Forelimb muscle (tissue), 1 donor: ENCODE data around the gene ENOSF1. TPM values are rescaled to one million over a fixed set of nuclear protein-coding genes. Genes with fewer than 3 reads are reported as not detected.
A peak's percentile ranks its signal among the peaks of the same experiment; 100 is the strongest.
"Not testable (repeated sequence)": the region's sequence is repeated elsewhere in the genome, so short reads cannot be mapped to it uniquely, and the experiment has no call there.

ENCODE experiments used
- DNase-seq: peaks from one replicate; pipeline ENCODE4 v3.0.0-alpha.2; 2013; ENCODE audit warnings: low read depth
- polyA plus RNA-seq: library from polyadenylated mRNA; unstranded; fragments of 120-200 nt; gene quantifications from one replicate; pipeline ENCODE4 v1.2.1, GENCODE V29; 2013; ENCODE audit not compliant: insufficient read length

The ENOSF1 gene, protein sequence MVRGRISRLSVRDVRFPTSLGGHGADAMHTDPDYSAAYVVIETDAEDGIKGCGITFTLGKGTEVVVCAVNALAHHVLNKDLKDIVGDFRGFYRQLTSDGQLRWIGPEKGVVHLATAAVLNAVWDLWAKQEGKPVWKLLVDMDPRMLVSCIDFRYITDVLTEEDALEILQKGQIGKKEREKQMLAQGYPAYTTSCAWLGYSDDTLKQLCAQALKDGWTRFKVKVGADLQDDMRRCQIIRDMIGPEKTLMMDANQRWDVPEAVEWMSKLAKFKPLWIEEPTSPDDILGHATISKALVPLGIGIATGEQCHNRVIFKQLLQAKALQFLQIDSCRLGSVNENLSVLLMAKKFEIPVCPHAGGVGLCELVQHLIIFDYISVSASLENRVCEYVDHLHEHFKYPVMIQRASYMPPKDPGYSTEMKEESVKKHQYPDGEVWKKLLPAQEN
- 28.8 TPM for polyA plus RNA-seq

DNA sequence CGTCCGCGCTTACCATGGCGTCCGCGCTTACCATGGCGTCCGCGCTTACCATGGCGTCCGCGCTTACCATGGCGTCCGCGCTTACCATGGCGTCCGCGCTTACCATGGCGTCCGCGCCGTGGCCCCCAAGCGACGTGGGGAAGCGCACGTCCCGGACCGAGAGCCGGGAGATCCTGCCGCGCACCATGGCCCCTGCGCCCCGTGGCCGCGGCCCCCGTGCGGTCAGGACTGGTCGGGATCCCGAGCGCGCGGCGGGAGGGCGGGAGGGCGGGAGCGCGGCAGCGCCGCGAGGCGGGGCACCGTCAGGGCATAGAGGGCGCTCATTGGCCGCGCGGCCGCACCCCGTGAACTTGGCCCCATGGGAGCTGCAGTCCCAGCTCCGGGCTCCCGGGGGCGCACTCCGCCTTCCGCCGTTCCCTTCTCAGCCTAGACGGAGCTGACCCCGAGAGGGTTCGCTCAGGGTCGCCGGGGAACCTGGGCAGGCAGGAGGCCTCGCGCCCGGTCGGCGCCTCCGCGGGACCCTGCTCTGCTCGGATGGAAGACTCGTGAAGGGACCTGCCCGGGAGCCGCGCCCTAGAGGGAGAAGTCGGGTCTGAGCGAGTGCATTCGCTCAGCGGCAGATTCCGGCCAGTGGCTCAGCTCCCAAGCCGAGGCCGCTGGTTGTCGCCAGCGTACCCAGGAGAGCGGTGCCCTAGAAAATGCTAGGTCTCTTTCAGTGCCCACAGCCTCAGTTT, at the start of gene ENOSF1:
ENOSF1 (minus strand) TSS at position 230 of the 734 bp plus-strand sequence; CDS start at position 187, 43 bp downstream.
- DNase-seq: no peak

DNA sequence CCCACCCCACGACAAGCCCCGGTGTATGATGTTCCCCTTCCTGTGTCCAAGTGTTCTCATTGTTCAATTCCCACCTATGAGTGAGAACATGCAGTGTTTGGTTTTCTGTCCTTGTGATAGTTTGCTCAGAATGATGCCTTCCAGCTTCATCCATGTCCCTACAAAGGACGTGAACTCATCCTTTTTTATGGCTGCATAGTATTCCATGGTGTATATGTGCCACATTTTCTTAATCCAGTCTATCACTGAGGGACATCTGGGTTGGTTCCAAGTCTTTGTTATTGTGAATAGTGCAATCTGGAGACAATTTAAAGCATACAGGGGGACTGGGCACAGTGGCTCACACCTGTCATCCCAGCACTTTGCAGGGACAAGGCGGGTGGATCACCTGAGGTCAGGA, 47.4 kb upstream of the ENOSF1 start:
- DNase-seq: not testable (repeated sequence)

DNA sequence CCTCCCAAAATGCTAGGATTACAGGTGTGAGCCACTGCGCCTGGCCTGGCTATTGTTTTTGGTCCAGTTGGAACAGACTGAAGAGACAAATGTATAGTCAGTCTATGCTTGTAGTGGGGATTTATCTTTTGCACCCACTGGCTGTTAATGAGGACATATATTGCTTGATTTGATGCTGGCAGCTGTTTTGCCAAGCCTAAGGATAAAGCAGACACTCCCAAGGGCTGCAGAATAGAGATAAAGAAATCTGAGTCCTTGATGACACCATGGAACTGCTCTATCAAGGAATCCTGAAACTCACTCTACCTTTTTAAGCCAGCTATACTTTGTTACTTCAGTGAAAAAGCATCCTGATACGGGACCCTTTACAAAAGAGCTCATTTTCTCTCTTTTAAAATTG, 43.1 kb upstream of the ENOSF1 start:
- DNase-seq: no peak

DNA sequence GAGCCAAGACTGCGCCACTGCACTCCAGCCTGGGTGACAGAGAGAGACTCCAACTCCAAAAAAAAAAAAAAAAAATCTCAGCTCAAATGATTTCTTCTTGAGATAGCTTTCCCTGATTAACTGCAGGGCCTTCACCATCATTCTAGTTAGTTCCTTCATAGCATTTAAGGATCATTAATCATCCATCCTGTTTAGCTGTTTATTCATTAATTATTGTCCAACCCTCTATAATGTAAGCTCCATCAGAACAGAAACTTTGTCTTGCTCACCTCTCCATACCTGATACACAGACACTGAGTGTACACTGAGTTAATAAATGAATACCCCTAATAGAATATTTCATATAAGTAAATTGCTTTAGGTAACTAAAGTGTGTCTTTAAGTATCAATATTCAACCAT, 42.2 kb upstream of the ENOSF1 start:
- no peak for DNase-seq

DNA sequence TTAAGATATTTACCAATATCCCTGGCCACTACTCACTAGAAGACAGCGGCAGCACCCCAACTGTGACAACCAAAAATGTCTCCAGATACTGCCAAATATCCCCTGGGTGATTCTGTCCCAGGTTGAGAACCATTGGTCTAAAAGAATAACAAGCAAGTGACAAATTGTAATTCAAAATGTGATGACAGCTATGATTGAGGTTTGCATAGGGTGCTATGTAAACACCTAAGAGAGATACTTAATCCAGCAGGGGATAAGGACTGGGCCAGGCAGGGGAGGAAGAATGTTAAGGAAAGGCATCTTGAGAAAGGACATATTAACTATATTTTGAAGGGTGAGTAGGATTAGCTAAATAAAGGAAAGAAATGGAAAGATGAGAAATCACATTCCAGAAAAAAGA, 38.0 kb upstream of the ENOSF1 start:
- DNase-seq: no peak

DNA sequence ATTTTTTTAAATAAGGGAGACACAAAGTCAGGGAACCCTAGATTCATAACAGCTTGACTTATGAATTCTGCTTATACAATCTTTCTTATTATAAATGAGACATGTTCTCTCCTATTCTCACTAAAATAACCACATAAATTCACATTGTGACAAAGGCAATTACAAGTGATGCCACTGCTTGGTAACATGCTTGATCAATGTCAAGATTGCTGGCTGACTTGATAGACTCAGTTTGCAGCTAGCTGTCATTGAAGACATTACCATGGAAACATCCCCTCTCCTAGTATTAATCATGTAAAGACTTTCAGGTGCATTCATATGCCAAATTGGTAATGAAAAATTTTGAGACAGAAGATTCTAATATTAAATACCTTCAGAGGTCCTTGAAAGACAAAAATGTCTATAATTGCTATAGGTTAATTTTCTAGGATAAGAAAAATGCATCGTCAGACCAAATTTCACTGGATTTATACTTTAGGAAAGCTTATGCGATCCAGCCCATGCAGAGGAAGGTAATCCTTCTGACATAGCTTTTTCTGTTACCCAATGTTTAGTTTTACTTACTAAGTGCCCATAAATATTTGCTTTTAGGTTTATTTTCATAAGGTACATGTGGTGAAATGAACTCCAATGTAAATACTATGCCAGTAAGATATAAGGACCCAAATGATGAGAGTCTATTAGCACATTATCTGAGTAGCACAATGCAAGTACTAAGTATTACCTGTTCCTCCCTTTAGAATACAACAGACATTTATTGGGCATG, 32.6 kb upstream of the ENOSF1 start:
- DNase-seq: no peak

DNA sequence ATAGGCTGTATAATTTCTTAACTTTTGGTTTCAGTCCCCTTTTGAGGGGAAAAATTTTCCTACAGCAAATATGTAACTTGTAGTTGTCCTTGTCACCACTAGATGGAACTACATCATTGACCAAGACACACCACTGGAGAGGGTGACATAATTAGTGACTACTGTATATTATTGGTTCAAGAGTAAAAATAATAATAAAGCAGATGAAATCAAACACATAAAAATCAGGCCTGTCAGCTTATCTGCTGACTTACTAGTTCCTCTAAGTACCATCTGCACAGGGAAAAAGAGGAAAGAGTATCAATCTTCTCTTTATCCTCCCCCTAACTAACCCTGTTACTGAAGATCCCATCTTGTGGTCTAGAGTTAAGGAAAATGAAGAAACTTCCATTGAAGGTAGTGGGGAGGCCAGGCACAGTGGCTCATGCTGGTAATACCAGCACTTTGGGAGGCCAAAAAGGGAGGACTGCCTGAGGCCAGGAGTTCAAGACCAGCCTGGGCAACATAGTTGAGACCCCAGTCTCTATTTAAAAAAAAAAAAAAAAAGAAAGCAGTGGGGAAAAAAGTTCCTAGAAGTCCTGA, 29.6 kb upstream of the ENOSF1 start:
- peak; percentile 28 for DNase-seq

DNA sequence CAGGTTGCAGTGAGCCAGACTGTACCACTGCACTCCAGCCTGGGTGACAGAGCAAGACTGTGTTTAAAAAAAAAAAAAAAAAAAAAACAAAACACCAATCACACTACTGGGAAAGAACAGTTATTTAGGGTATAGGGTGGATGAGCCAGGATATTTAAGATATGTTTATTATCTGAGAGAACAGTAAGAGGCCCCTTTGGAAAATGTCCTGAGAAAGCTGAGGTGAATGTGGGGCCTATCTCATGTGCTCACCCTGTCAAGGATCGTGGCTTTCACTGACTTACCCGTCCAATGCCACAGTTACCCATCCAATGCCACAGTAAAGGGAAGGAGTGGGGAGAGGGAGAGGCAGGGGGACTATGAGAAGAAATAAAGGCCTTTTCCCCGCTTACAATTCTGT, 19.9 kb upstream of the ENOSF1 start:
- no peak for DNase-seq

DNA sequence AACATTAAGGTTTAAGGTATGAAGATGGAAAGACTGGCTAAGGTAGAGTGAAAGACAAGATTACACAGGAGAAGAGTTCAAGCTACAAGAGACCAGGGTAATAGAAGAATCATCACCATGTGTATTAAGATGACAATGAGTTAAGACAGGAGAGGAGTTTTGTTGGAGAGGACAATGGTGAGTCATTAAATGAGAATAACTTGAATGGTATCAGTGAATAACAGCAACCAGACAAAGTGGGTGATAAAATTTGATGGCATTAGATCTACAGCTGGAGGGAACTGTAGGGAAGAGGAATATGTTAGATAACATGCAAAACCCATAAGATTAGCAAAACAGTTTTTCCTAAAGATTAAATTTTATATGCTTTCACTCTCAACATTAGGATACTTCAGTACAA, 18.8 kb upstream of the ENOSF1 start:
- no peak for DNase-seq

DNA sequence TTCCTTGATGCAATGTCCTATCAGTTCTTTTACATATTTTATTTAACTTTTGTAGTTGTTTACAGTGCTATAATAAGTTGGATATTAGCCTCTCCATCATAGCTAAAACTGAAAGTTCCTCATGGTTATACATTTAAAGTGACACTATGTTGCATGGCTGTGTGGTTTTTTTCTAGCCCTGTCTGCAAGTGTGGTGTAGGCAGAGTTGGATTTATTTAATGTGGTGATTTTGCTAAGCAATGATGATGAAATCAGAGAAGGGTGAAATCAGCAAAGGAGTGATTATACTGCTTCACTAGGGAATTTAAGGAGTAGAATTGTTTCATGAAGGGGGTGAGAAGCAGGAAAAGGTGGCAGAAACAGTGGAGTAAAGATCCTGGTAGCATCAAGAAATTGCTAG, 18.3 kb upstream of the ENOSF1 start:
- no peak for DNase-seq

DNA sequence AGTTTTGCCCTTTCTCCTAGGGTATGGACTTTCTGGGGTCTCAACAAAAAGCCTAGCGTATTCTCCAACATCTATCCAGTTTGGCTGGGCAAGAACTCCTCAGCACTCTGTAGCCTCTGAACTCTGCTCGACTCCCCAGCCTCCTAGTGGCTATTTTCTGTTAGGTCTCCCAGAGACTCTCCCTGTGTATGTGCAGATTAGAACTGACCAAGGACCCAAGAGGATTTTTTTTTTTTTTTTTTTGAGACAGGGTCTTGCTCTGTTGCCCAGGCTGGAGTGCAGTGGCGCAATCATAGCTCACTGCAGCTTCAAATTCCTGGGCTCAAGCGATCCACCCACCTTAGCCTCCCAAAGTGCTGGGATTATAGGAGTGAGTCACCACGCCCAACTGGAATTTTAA, 17.7 kb upstream of the ENOSF1 start:
- not testable (repeated sequence) for DNase-seq

DNA sequence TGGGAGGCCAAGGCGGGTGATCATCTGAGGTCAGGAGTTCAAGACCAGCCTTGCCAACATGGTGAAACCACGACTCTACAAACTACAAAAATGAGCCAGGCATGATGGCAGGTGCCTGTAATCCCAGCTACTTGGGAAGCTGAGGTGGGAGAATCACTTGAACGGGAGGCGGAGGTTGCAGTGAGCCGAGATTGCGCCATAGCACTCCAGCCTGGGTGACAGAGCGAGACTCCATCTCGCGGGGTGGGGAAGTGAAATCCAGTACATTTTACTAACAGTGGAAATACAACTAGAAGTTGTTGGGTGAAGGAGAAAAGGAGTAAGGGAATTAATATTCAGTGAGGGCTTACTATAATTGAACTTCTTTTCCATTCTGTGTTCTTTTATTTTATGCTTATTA, 13.2 kb upstream of the ENOSF1 start:
- DNase-seq: no peak

DNA sequence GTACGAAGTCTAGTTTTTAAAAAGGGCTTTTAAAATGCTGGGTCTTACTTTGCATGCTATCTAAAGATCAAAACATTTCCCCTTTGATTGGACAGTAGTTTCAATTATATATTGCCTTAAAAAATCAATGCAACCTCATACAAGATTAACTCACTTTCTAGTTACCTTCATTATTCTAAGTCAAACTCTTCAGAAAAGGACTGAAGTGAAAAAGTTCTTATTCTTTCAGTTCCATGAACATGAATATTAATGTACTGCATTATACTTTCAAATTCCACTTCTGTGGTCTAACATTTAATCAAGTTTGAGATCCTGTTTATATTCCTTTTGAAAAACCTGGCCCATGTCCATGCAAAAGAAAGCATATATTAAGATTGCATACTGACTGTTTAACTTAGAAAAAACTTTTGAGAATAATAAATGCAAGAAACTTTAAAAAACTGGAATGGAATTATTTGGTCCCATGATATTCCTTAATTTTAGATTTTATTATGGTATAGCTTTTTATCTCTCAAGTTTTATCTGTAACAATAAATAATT, 11.2 kb upstream of the ENOSF1 start:
- no peak for DNase-seq

DNA sequence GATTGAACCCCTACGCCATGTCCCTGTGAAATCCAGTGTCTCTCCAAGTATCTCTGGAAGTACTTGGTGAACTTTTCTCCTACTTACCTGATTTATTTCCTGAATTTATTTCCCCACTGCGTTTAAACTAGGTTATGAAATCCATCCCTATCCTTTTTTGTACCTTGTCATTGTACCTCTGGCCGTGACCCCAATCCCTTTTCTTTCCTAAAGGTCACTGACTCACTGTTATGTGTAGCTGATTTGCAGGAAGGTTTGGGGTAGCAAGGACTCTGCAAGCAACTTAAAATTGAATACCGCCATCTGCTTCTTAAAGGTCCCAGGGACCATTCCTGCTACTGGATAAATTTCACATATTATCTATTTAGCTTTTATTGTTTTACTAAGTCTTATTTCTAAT, 4.6 kb upstream of the ENOSF1 start:
- DNase-seq: no peak

DNA sequence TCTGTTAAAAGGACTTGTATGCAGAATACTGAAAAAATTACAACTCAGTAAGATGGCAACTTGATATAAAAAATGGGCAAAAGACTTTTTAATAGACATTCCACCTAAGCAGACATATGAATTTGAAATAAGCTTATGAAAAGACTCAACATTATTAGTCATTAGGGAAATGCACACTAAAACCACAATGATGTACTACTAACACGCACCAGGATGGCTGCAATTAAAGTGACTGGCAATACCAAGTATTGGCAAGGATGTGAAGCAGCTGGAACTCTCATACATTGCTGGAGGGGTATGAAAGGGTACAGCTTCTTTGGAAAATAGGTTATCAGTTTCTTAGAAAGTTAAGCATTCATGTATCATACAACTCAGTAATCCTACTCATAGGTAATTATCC, 3.2 kb upstream of the ENOSF1 start:
- DNase-seq: no peak

DNA sequence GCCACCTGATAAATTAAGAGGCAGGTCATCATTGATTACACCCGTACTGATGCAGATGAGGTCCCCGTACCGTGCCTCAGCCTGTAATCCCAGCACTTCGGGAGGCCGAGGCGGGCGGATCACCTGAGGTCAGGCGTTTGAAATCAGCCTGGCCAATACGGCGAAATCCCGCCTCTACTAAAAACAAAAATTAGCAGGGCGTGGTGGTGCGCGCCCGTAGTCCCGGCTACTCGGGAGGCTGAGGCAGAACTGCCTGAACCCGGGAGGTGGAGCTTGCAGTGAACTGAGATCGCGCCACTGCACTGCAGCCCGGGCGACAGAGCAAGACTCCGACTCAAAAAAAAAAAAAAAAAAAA, 683 bp upstream of the ENOSF1 start:
- DNase-seq: no peak

DNA sequence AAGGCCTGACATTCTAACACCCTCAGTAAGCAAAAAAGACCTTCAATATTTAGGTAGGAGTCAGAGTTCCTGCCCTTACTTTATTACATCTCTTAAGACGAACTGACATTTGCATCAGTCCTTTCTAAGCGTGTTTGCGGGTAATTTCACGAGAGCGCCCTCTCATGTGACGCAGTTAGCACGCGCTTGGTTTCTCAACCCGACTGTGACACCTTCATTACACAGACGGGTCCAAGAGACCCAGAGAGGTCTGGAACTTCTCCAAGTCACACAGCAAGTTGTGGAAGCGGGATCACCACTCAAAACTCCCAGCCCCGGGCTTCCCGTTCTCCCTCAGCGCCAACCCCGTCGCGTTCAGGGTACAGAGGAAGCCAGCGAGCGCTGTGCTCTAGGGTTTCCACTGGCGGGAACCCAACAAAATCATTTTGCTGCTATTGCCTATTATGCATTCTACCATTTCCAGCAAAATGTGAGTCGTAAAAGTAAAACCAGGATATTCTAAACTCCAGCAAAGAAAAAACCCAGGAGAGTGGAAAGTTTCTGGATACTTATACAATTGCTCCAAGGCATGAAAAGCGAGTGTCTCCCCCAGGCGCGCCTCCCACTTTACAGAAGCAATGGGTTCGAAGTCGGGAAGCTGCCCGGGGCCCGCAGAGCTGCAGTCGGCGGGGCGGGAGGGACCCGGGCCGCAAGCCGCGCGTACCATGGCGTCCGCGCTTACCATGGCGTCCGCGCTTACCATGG, 601 bp downstream of the ENOSF1 start:
- DNase-seq: peak; percentile 55

DNA sequence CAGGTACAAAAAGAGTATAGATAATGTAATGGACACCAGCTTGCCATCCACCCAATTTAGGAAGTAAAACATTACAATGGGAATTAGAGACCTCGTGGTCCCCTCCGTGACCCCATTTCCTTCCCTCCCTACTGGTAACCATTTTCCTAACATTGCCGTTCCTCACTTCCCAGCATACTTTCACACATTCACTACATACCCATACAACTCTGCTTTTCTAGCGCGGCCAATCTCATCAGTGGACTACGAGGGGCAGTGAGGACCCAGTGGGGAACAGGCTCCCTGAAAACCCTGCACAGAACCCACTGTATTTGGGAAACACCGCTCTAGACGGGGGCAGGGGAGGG, 1.1 kb downstream of the ENOSF1 start:
- DNase-seq: no peak

DNA sequence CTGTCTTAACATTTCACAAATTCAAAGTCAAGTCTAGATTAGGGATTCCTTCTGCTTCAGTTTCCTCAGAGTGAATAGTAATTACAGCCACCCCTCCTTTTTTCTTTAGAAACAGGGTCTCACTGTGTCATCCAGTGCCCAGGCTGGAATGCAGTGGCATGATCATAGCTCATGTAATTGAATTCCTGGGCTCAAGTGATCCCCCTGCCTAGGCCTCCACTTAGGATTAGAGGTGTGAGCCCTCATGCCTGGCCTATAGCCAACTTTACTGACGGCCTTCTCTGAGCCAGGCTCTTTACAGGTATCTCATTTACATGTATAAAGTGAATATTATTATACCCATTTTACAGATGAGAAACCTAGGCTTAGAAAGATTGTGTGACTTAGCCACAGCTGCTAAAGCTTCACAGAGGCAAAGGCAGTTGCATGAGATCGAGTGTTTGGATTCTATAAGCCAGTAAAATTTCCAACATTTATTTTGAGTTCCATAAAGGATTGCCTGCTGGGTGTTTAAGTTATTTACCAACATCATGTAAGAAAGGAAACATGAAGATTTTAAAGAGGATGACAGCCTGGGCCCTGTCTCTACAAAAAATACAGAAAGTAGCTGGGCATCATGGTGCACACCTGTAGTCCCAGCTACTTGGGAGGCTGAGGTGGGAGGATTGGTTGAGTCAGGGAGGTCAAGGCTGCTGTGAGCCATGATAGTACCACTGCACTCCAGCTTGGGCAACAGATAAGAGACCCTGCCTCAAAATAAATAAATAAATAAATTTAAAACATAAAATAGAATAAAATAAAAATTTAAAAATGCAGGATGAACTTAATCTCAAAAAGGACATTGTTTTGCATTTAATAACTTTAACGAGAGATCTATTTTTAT, 1.8 kb downstream of the ENOSF1 start:
- no peak for DNase-seq

DNA sequence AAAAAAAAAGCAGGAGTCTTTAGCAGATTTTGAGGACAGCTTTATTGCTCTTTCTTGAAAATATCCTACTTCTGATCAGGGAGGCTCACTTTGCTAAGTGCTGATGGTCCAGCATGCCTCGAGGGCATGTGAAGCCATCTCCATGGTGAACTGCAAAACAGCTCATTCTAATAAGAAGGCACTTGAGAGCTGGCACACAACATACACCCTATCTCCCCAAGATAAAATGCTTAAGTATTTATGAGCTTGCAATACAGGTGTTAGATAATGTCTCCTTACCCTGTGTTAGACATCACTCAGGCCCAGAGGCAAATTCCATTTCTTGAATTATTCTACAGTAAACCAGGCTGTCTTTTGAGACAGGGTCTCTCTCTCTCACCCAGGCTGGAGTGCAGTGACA, 2.7 kb downstream of the ENOSF1 start:
- DNase-seq: no peak
